Measurements from ENCODE around the gene SOX15.
"Not testable (repeated sequence)": the region's sequence is repeated elsewhere in the genome, so short reads cannot be mapped to it uniquely, and the experiment has no call there.

Gene SOX15

DNA sequence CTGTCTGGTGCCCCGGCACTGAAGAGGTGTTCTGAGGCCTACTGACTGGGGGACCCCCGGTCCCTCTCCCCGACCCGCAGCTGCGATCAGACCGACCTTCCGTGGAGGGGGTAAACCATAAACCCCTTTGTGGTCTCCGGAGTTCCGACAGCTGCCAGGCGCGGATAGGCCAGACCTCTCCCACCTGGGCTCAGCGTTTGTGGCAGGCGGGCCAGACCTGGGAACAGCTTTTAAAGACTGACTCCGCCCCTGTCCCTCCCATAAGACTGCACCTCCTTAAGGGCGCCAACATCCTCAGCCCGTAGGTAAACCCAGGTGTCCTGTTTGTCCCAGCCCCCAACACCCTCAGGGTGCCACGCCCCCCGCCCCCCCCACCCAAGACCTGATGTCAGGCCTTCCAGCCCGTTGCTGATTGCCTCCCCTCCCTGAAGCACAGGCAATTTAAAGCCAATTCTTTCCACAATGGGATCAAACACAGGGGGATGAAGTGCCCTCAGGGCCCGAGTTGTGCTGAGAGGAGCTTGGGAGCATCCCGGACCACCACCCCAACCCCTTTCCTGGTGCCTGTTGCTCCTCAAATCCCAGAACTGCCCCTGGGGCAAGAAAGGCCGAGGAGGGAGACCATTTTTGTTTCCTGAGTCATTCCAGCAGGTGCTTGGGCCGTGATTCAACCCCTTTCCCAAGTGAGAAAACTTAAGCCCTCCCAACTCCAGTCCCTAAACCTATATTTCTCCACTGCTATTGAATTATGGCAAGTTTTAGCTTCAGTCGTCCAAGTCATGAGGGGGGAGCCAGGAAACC lies at the start of gene SOX15:
Gene SOX15, minus strand, starts transcription at position 204 of the 801 bp plus-strand sequence. CDS start 418 bp downstream, outside the sequence.
- DNase-seq = no peak

DNA sequence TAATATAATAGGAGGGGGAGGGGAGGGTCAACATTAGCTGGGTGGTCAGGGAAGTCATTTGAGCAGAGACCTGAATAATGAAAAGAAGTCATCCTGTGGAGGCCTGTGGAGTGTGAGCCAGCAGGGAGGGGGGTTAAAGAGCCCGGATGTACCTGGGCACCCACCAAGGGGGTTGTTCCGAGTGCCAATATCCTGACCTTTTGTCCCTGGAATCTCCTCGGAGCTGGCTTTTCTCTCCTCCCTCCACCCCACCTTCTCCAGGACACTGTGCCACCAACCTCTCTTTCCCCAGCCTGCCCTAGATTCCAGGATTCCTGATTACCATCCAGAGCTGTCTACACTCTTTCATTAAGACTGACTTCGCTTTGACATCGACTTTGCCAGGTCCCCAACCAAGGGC lies 46.3 kb upstream of the SOX15 start:
- no peak for DNase-seq

DNA sequence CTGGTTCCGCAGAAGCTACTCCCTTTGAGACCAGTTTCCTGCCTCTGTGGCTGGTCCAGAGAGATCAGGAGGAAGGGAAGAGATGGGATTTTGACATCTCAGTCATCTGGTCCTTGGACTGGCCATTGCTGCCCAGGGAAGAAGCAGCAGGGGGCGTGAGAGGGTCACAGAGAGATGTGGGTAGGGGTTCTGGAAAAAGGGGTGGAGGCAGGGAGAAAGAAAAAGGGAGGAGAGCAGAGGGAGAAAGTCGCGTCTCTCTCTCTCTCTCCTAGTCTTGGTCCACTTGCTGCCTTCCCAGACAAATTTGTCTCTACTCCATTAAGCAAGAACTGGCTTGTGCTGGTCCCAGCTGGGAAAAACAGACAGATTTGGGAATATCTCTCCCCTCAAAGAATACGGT lies 44.5 kb upstream of the SOX15 start:
- DNase-seq = no peak

DNA sequence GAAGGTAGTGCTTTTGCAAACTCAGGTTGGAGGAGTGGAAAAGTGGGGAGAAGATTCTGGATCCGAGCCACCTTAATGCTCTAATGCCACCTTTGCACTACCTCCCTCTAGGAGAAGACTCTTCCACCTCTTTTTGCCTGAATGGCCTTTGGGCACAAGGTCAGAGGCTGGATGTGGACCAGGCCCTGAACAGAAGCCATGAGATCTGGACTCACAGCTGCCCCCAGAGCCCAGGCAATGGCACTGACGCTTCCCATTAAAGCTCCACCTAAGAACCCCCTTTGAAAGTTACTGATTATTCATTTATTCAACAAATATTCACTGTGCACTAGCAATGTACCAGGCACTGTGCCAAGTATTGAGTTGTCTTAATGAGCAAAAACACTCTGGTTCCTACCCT lies 43.2 kb upstream of the SOX15 start:
- no peak for DNase-seq

DNA sequence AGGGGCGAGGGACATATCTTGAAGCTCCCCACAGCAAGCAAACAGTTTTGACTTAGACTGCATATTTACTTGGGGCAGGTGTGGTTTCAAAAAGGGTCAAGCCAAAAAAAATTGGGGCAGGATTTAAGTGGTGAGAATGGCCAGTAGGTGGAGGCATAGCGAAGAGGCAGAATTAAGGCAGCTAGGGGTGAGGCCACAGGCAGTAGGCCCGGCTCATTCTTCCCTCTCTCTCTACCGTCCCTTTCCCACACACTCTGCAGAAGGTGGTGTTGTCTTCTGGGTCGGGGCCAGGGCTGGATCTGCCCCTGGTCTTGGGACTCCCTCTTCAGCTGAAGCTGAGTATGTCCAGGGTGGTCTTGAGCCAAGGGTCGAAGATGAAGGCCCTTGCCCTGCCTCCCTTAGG lies 42.6 kb upstream of the SOX15 start:
- DNase-seq = no peak

DNA sequence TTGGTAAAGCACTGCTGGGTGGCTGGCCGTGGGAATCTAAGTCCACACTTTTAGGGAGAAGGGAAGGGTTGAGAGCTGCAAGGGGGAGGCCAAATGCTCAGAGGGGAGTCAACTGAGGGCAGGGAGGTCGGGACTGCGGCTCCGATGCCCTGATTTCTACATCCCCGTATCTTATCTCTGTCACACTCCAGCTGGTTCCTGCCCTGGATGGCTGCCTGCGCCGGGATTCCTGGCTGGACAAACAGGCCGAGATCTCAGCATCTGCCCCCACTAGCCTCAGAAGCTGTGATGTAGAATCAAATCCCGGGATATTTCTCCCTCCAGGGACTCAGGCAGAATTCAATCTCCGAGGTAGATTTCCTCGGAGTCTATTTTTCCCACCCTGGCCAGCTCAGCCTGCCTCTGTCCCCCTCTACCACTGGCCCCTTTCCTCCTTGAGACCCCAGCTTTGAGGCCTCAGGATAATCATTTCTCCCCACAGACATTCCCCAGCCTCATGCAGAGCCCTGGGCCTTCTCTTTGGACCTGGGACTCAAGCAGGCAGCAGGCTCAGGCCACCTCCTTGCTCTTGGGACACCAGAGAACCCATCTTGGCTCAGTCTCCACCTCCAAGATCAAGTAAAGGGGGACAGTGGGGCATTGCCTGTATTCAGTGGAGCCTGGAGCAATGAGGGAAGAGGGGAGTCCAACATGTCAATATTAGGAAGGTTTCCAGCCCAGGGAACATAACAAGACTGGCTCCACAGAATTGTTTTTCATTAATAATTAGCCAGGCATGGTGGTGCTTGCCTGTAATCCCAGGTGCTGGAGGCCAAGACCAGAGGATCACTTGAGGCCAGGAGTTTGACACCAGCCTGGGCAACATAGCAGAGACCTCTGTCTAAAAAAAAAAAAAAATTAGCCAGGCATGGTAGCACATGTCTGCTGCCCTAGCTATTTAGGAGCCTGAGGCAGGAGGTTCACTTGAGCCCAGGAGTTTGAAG lies 41.8 kb upstream of the SOX15 start:
- no peak for DNase-seq

DNA sequence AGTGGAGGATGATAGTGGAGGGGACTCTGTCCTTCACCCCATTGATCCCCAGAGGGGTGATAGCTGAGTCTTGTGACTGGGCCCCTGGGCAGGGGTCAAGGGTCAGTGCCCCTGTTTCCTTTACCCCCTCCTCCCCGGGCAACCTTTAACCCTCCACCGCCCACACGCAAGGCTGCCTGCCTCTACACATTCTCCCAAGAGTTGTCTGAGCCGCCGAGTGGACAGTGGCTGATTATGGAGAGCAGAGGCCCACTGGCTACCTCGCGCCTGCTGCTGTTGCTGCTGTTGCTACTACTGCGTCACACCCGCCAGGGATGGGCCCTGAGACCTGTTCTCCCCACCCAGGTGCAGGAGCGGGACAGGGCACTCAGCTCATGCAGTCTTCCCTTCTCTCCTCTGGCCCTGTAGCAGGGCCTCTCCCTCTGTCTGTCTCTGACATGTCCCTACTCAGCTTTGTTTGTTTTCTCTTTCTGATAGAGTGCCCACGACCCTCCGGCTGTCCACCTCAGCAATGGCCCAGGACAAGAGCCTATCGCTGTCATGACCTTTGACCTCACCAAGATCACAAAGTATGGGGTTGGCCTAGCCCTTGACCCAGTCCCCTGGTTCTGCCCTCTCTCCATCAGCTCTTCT lies 40.2 kb upstream of the SOX15 start, which contains the start of gene SHBG:
Gene SHBG, plus strand, starts transcription at position 197 of the 633 bp plus-strand sequence. Its CDS starts 38 bp downstream, at position 235.
- DNase-seq = no peak

DNA sequence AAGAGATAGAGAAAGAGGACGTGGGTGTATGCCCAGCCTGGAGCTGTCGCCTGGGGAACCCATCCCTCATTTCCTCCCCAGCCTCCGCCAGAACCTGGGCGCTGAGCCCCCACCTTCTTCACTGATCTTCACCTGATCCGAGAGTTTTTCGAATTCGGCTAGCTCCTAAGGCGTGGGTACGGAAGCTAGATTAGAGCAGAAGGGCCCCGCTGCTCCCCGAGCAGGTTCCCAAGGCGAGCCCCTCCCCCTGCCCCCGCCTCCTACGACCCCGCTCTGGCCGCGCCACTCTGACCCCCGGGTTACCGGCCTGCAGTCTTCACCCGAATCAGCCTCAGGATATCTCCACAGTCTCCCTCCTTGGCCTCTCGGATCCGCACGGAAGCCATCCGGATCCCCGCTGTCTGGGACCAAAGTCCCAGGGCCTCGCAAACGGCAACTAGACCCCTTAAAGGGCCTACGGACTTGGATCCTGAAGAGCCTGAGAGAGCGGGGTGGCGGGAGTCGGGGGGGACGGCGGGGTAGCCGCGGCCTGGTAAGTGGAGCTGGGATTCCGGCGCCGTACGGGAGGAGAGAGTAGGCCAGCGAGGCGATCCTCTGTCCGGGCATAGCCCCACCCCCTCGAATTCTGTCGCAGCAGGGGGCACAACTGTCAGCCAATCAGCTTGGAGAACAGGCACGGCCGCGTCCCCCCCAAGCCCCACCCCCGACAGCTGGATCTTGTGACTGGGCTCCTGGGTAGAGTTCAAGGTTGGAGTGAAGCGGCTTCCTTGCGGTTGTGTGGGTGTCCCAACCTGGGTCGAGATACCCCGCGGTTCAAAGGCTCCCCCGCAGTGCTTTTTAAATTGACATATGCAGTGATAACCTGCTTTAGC lies 37.6 kb upstream of the SOX15 start, which contains the start of gene SAT2:
Gene SAT2, minus strand, starts transcription at position 572 of the 872 bp plus-strand sequence. Its CDS starts 186 bp downstream, at position 386.
- peak; percentile 59 to 80 (median 68) for DNase-seq

DNA sequence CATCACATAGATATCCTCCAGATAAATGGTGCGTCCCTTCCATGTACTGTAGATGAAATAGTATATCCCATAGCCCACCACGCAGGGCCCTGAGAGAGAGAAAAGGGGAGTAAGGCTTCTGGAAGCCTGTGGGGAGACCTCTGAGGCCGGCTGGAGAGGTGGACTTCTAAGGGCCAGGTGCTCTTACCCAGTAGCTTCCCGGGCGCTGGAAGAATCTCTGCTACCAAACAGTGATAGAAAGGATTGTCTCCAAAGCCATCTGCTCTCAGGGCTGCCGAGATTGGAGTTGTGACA lies 37.0 kb upstream of the SOX15 start:
- no peak for DNase-seq

DNA sequence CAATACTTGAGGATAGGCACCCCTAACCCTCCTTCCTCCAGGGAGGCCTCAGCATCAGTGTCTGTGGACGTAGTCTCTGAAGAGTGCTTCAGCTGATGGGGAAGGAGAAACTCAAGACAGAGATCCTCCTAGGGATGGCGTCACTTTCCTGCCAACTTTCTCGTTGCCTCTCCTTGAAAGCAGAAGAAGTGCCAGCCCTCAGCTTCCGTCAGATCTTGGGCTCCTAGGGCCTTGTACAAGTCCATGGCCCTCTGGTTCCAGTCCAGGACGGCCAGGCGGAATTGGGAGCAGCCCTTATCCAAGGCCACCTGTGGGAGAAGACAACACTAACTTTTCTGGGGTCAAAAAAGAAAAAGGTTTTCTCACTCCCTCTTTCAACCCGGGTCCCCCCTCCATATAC lies 36.4 kb upstream of the SOX15 start:
- no peak for DNase-seq

DNA sequence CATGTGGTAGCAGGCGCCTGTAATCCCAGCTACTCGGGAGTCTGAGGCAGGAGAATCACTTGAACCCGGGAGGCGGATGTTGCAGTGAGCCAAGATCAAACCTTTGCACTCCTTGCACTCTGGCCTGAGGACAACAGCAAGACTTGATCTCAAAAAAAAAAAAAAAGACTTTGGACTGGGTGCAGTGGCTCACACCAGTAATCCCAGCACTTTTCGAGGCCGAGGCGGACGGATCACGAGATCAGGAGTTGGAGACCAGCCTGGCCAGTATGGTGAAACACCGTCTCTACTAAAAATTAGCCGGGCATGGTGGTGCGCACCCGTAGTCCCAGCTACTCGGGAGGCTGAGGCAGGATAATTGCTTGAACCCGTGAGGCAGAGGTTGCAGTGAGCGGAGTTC lies 35.9 kb upstream of the SOX15 start:
- not testable (repeated sequence) for DNase-seq

DNA sequence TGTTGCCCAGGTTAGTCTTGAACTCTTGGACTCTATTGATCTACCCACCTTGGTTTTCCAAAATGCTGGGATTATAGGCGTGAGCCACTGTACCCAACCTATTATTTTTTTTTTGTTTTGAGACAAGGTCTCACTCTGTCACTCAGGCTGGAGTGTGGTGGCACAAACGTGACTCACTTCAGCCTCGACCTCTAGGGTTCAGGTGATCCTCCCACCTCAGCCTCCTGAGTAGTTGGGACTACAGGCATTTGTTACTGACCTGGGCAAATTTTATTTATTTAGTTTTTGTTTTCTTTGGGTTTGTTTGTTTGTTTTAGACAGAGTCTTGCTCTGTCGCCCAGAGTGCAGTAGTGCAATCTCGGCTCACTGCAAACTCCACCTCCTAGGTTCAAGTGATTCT lies 33.8 kb upstream of the SOX15 start:
- DNase-seq = no peak

DNA sequence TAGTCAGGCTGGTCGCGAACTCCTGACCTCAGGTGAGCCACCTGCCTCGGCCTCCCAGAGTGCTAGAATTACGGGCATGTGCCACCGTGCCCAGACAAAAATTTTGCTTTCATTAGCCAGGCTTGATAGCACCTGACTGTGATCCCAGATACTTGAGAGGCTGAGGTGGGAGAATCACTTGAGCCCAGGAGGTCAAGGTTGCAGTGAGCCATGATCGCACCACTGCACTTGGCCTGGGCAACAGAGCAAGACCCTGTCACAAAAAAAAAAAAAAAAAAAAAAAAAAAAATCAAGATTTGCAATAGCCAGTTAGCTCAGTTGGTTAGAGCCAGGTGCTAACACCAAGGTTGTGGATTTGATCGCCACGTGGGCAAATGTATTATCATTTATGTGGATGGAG lies 30.9 kb upstream of the SOX15 start:
- DNase-seq = no peak

DNA sequence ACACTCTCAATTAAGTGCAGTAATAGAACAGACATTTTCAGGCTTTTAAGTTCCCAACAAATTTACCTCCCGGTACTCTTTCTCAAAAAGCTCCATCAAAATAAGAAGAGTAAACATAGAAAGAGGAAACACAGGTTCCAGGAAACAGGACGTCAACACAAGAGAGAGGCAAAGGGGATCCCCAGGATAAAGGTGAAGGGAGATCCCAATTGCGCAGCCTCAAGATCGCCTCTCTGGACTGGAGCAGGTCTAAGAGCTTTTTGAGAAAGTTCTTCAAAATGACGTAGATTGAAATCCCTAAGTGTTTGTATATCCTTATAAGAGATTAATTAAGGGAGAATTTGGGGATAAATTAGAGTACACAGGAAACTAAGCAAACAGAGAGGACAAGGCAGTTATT lies 28.7 kb upstream of the SOX15 start:
- no peak for DNase-seq

DNA sequence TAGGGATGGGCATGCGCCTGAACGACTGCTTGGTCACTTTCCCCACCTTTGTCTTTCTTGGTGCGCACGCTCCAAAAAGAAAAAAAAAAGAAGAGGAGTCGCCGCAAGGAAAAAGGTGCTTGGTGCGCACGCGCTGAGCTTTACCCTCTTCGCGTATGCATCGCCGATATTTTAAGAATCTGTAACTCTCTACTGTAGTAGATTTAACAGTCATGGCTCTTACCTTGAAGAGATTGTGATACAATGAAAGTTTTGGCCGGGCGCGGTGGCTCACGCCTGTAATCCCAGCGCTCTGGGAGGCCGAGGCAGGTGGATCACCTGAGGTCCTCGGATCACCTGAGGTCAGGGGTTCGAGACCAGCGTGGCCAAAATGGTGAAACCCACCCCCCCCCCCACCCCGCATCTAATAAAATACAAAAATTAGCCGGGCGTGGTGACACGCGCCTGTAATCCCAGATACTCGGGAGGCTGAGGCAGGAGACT lies 25.4 kb upstream of the SOX15 start:
- no peak for DNase-seq

DNA sequence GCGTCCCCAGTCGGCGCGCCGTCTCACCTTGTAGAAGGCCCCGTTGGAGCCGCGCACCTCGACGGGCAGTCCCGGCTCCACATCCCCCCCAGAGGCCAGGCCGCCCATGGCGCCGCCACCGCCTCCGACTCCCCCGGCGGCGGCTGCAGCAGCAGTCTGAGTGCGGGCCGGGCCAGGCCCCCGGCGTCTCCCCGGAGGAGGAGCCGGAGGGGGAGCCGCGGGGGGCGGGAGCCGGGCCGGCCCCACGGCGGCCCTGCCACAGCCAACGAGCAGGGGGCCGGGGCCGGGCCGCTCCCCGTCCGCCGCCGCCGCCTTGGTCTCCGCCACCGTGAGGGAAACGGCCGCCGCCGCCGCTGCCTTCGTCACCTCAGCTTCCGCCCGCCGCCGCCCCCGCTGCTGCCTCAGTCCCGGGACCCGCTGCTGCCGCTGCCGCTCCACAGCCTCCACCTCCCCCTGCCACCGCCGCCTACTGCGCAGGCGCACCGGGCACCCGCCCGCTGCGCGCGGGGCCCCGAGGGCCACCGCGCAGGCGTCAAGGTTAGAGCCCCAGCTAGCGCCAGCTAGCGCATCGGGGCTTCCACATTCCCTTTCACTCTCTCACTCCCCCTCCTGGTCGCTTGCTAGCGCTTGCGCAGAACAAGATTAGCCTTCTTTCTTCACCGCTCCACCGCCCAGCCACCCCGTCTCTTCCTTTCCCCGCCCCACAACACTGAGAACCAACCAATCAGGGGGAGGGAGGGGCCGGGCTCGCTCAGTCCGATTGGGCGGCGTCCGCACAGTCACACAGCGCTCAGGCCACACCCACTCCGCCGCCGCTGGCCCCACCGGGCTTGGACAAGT lies 24.8 kb upstream of the SOX15 start, which contains the start of gene FXR2:
Gene FXR2, minus strand, starts transcription at position 473 of the 840 bp plus-strand sequence. Its CDS starts 365 bp downstream, at position 108.
- DNase-seq = peak; percentile 96 to 99 (median 98)

DNA sequence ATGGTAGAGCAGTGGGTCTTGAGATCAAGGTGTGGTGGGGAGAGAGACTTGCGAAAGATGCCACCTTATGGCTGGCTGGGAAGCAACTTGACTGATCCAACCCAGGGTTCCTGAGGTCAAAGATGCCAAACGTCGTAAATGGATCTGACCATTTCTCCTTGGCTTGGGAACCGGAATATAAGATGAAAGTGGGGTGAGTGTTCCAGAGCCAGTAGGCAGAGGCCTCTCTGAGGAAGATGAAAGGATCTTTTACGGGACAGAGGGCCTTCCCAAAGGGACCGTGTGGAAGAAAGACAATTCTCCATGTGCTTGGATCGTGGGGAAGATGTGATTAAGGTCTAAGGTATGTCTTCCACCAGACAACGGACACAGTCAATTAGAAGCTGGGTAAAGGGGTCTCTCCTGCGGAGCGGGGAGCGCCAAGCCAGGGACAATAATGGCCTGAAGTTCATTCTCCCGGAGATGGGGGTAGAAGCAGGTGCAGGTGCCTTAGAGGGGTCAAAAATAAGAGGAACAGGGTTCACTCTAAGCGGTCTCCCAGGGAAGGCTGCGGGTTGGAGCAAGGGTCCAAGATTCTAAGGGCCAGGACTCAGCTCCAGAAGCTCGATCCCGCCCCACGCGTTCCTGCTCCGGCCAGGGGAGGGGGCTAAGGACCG lies 24.0 kb upstream of the SOX15 start:
- no peak for DNase-seq

DNA sequence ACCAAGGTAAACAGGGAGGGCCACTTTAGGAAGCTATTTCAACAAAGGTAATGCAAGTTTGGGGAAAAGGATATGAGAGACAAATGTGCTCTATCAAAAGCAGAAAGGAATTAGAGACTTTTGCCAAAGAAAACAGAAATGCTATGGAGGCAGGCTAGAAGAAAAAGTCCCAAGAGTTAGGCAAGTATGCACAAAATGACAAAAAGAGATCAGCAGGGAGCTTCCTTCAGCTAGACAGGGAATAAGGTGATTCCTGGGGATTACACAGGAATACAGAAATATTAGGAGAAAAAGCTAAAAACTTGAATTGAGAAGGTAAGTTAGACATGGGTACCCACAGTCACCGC lies 22.4 kb upstream of the SOX15 start:
- no peak for DNase-seq

DNA sequence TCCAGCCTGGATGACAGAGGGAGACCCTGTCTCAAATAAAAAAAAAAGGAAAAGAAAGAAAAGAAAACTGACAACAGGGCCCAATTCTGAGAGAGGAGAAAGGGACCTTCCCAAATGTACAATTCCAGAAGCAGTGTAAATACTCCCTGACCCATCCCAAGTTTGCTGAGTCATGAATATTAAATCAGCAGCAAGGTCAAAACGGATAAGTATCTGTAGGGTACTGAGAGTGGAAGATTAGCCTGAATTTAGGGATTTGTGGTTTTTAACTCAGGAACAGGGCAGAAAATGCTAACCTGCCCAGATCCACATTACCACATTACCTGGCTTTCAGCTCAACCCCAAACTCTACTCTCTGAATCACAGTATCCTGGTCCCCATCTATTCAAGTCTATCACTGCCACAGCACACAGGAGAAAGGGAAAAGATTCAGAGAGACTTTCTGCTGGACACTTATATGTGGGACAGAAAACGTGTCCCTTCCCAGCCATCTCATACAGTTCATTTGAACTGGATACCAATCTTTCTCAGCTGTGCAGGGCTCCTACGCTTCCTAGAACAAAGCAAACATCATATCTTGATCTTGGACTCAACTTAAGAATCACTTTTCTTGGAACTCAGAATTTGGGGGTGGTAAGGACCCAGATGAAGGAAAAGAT lies 21.9 kb upstream of the SOX15 start:
- DNase-seq = no peak

DNA sequence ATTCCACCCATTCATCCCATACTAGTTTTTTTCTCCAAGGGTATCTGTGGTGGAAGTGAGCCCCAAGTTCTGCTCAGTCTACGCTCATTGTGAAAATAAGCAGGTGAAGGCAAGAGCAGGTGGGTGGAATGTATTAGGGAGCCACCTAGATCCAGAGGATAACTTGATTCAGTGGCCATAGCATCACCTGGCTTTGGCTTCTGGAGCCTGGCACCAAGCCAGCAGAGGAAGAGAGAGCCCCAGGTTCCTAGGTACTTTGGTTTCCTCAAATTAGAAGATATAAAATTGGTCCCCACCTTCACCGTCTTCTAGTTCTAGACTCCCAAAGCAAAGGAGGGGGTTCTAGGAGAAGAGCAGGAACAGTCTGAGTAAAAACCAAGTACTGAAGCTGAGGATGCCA lies 20.7 kb upstream of the SOX15 start:
- DNase-seq = no peak

Measured in activated CD4-positive, CD25-positive, alpha-beta regulatory T cell (primary cell).